ENCODE results near the gene TRAP1. TPM values are rescaled to one million over a fixed set of nuclear protein-coding genes. Genes with fewer than 3 reads are reported as not detected.

Gene TRAP1
- total and polyA plus RNA-seq, 10 donors = 33.7 to 97.1 (median 53.1) TPM

DNA sequence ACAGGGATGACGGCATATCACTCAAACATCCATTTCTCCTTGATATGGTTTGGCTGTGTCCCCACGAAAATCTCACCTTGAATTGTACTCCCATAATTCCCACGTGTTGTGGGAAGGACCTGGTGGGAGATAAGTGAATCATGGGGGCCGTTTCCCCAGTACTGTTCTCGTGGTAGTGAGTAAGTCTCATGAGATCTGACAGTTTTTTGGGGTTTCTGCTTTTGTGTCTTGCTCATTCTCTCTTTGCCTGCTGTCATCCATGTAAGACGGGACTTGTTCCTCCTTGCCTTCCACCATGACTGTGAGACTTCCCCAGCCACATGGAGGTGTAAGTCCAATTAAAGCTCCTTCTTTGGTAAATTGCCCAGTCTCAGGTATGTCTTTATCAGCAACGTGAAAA is 30.3 kb downstream of the TRAP1 start:
- Histone ChIP-seq H3K36me3 (peaks cover 0 to 72% (median 33%) of the 10 kb centered on the region in 6 donors), H3K4me1 (peaks cover 0 to 21% (median 13%) of the 10 kb centered on the region in 6 donors), H3K9me3 (no peaks in the 10 kb centered on the region), H3K27ac (no peak overlapping the region), H3K27me3 (replicated peaks in 1 of 7) (no peaks in the 10 kb centered on the region), H3K4me3 (no peak overlapping the region)
- DNase-seq = no peak
- intact Hi-C loops (cut with DNase I; ENCODE audit: low total_unique reads) = no loop called here
- 81 to 93% (median 90%) methylated on average over 7 of the region's 7 CpGs for WGBS, 5 donors
- TF ChIP-seq POLR2A (IDR thresholded peaks at IDR 0.05) = no peak
- TF ChIP-seq, protein P1, sequence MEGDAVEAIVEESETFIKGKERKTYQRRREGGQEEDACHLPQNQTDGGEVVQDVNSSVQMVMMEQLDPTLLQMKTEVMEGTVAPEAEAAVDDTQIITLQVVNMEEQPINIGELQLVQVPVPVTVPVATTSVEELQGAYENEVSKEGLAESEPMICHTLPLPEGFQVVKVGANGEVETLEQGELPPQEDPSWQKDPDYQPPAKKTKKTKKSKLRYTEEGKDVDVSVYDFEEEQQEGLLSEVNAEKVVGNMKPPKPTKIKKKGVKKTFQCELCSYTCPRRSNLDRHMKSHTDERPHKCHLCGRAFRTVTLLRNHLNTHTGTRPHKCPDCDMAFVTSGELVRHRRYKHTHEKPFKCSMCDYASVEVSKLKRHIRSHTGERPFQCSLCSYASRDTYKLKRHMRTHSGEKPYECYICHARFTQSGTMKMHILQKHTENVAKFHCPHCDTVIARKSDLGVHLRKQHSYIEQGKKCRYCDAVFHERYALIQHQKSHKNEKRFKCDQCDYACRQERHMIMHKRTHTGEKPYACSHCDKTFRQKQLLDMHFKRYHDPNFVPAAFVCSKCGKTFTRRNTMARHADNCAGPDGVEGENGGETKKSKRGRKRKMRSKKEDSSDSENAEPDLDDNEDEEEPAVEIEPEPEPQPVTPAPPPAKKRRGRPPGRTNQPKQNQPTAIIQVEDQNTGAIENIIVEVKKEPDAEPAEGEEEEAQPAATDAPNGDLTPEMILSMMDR (IDR thresholded peaks at IDR 0.05 in 8 of 11, conservative IDR thresholded peaks at IDR 0.05 in 3 of 11) = no peak
- no peak for TF ChIP-seq POLR2AphosphoS5 (IDR thresholded peaks at IDR 0.05)

DNA sequence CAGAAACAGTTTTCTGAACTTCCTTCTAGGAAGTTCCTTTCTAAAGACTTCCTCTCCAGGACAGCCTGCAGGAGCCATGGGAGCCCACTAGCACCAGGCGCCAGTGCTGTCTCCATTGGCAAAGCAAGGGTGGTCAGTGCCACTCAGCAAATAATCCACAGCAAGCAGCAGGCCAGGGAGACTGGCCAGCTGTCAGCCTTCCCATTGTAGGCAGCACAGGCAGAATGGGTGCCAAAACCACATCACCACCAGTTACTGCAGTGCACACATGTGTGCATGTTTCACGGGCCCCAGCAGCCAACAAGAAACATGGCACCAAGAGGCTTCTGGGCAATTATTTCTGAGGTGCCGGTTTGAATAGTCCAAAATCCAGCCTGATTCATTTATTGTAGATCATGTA is 36.1 kb downstream of the TRAP1 start:
- Histone ChIP-seq H3K4me3 (no peak overlapping the region), H3K36me3 (peaks cover 2 to 98% (median 57%) of the 10 kb centered on the region in 6 donors), H3K9me3 (no peaks in the 10 kb centered on the region), H3K27me3 (replicated peaks in 1 of 7) (no peaks in the 10 kb centered on the region), H3K4me1 (peaks cover 0 to 15% (median 3%) of the 10 kb centered on the region in 6 donors), H3K27ac (no peak overlapping the region)
- TF ChIP-seq, protein P1 (IDR thresholded peaks at IDR 0.05 in 8 of 11, conservative IDR thresholded peaks at IDR 0.05 in 3 of 11) = no peak
- TF ChIP-seq POLR2AphosphoS5 (IDR thresholded peaks at IDR 0.05) (no peak), POLR2A (IDR thresholded peaks at IDR 0.05) (no peak)
- no peak for DNase-seq
- WGBS, 5 donors = 83 to 93% (median 92%) methylated on average over 3 of the region's 3 CpGs
- intact Hi-C loops (cut with DNase I; ENCODE audit: low total_unique reads) = no loop called here

DNA sequence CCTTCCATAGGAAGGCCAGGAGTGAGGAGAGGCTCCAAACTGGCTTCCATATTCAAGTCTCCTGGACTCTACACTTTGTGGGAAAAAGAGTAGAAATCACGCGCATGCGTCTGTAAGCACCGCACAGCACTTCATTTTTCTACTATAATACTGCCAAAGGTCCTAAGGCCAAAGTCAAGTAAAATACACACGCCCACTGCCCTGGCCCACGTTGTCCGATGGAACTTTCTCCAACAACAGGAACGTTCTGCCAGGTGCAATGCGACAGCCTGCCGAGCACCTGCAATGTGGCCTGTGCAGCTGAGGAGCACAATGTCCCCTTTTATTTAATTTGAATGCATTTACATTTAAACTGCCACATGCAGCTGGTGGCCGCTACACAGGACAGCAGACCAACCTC is 39.3 kb downstream of the TRAP1 start:
- Histone ChIP-seq H3K36me3 (peaks cover 2 to 98% (median 66%) of the 10 kb centered on the region in 6 donors), H3K27ac (no peak overlapping the region), H3K4me3 (no peak overlapping the region), H3K27me3 (replicated peaks in 1 of 7) (no peaks in the 10 kb centered on the region), H3K9me3 (no peaks in the 10 kb centered on the region), H3K4me1 (peaks cover 0 to 25% (median 6%) of the 10 kb centered on the region in 6 donors)
- intact Hi-C loops (cut with DNase I; ENCODE audit: low total_unique reads) = no loop called here
- WGBS, 5 donors = 93 to 96% (median 93%) methylated on average over 11 of the region's 11 CpGs
- no peak for DNase-seq
- no peak for TF ChIP-seq POLR2AphosphoS5 (IDR thresholded peaks at IDR 0.05)
- no peak for TF ChIP-seq POLR2A (IDR thresholded peaks at IDR 0.05)
- TF ChIP-seq, protein P1 (IDR thresholded peaks at IDR 0.05 in 8 of 11, conservative IDR thresholded peaks at IDR 0.05 in 3 of 11) = no peak

DNA sequence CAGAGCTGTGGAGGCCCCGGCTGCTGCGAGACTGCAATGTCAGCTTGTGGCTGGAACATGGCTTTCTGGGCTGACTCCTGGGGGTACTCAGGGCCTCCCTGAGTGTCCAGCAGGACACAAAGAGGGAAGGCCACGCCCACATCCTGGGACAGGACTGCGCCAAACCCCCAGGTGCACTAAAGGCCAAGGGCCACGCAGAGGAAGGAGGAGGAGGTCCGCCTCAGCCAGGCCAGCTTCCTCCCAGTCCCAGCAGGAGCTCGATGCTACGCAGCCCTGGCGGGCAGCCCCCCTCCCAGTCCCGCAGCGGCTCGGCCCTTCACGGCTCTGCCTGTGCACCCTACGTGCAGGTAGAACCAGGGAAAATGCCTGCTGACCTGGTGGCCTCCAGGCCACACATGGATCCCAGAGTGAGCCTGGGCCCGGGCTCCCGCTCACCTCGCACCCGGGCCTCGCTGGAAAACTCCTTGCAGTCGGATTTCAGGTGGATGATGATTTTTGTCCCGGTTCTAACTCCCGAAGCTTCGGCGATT is 41.7 kb downstream of the TRAP1 start:
- intact Hi-C loops (cut with DNase I; ENCODE audit: low total_unique reads) = no loop called here

More for the DNA sequence above, 41.7 kb downstream of the TRAP1 start:
- Histone ChIP-seq H3K4me3 (no peak overlapping the region), H3K4me1 (peaks cover 0 to 25% (median 6%) of the 10 kb centered on the region in 6 donors), H3K27ac (no peak overlapping the region), H3K36me3 (peaks cover 2 to 98% (median 79%) of the 10 kb centered on the region in 6 donors), H3K9me3 (no peaks in the 10 kb centered on the region), H3K27me3 (replicated peaks in 1 of 7) (no peaks in the 10 kb centered on the region)
- DNase-seq = no peak
- WGBS, 5 donors = 77 to 94% (median 87%) methylated on average over 15 to 24 of the region's 24 CpGs
- TF ChIP-seq, protein P1 (IDR thresholded peaks at IDR 0.05 in 8 of 11, conservative IDR thresholded peaks at IDR 0.05 in 3 of 11) = no peak
- TF ChIP-seq POLR2AphosphoS5 (IDR thresholded peaks at IDR 0.05) = peak in 2 of 3 donors; percentile 16 to 46
- TF ChIP-seq POLR2A (IDR thresholded peaks at IDR 0.05) = no peak
